ENCODE data around the gene RABGAP1.

GRCh38 chr9:123072407-123072995 is 131.7 kb downstream of the RABGAP1 start:
- TF ChIP-seq POLR2A (IDR thresholded peaks at IDR 0.05; ENCODE audit: low read length) (no peak), GATA1 (IDR thresholded peaks at IDR 0.05; ENCODE audit: low read depth, low read length) (no peak)

All from erythroblast (primary cell).